GM10248 (cell line): Measurements from ENCODE around the gene RNF2.
A peak's percentile ranks its signal among the peaks of the same experiment; 100 is the strongest.

Experiments used
- CTCF ChIA-PET: fragments of 300-600 bp; sonication (Branson Sonifier 250); formaldehyde crosslinking; extraction: SDS; loops from one replicate; lab custom pipeline; 2021; ENCODE audit warnings: antibody characterized with exemption; lab: Yijun Ruan, JAX
- POLR2A ChIA-PET: fragments of 350-650 bp; sonication (Branson Sonifier 250); formaldehyde crosslinking; extraction: SDS; loops from one replicate; lab custom pipeline; 2020; ENCODE audit warnings: antibody characterized with exemption; lab: Yijun Ruan, JAX
- DNase-seq: peaks from one replicate; pipeline ENCODE4 v3.0.0; 2012; ENCODE audit errors: extremely low spot score
- TF ChIP-seq, protein P1 (sequence below): IDR thresholded peaks from 2 replicates; pipeline ENCODE4 v1.5.1; 2012; ENCODE audit warnings: mild to moderate bottlenecking, low read depth; ENCODE audit errors: extremely low read depth, missing control alignments, control extremely low read depth

Gene RNF2

DNA sequence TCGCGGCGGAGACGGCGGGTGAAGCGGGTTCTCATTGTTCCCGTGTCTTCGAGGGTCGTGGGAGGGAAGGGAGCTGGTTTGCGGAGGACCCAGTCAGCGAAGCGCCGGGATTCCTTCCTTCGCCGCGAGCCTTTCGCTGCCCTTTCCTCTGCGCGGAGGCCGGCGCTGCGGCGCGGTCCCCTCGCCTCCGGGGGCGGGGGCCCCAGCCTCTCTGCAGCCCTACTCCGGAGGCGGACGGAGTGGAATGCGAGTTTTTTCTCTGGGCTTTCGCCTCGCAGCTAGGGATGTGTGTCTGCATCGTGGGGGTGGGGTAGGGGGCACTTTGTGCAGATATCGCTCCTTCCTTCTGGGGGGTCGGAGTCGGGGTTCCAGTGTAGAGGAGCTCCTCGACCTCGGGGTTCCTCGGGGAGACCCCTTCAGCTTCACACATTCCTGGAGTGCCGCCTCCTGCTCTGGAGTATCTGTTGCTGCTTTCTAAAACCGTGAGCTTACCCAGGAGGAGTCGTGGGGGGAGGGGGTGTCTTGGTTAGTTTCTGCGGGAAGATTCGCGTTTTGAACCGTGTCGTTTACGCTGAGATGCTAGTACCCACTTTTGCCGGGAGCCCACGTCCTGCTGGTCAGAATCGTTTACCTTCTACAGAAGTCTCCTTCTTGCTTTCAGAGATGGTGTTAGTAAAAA is 595 bp downstream of the RNF2 start:
- DNase-seq: peak; percentile 67
- ChIA-PET CTCF (interaction anchor here (0.6 to 4.0 kb wide), 8 partner anchors 9 to 662 kb away, joined by 3 to 17 read pairs (median 3); no protein-coding TSS in a partner anchor), POLR2A (interaction anchor here (0.6 kb wide), 1 partner anchor 92 kb away, joined by 9 read pairs; no protein-coding TSS in a partner anchor)
- TF ChIP-seq, protein P1, sequence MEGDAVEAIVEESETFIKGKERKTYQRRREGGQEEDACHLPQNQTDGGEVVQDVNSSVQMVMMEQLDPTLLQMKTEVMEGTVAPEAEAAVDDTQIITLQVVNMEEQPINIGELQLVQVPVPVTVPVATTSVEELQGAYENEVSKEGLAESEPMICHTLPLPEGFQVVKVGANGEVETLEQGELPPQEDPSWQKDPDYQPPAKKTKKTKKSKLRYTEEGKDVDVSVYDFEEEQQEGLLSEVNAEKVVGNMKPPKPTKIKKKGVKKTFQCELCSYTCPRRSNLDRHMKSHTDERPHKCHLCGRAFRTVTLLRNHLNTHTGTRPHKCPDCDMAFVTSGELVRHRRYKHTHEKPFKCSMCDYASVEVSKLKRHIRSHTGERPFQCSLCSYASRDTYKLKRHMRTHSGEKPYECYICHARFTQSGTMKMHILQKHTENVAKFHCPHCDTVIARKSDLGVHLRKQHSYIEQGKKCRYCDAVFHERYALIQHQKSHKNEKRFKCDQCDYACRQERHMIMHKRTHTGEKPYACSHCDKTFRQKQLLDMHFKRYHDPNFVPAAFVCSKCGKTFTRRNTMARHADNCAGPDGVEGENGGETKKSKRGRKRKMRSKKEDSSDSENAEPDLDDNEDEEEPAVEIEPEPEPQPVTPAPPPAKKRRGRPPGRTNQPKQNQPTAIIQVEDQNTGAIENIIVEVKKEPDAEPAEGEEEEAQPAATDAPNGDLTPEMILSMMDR: no peak

DNA sequence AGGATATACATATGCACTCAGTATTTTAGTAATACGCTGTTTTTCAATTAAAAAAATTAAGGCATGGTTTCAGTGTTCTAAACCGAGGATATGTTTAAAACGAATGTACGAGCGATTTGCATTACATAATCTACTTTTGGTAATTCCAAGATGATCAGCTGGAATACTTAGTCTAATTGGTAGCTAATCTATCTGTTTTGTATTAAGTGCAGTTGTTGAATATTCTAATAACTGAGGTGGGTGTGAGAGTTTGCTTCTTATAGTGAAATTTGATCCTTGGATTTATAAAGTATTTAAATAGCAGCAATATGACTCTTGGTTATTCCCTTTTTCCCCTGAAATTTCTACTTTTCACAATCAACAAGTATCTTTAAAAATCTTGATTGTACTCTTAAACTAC is 1.3 kb downstream of the RNF2 start:
- ChIA-PET CTCF (interaction anchor here (0.9 to 4.0 kb wide), 3 partner anchors 10 to 123 kb away, joined by 3 to 17 read pairs (median 6); no protein-coding TSS in a partner anchor), POLR2A (no interaction called here)
- DNase-seq: no peak
- TF ChIP-seq, protein P1: no peak

DNA sequence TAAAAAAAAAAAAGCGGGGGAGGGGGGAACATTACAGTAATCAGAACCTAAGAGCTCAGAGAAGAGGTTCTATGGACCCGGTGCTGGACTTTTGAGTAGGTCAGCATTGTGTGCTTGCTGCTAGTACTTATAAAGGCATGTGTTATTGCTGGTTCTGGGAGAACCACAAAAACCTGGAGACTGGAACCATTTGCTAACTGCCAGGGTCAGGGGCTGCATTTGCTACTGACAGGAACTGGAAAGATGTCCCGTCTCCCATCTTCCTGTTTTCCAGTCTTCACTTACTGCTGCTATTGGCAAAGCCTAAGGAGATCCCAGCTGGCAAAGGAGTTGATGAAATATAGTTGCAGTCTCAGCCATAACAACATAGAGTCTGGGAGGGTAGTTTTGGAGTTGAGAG is 4.3 kb downstream of the RNF2 start:
- ChIA-PET POLR2A (no interaction called here), CTCF (interaction anchor here (2.2 kb wide), 1 partner anchor 9 kb away, joined by 7 read pairs; no protein-coding TSS in a partner anchor)
- DNase-seq: no peak
- TF ChIP-seq, protein P1: no peak

DNA sequence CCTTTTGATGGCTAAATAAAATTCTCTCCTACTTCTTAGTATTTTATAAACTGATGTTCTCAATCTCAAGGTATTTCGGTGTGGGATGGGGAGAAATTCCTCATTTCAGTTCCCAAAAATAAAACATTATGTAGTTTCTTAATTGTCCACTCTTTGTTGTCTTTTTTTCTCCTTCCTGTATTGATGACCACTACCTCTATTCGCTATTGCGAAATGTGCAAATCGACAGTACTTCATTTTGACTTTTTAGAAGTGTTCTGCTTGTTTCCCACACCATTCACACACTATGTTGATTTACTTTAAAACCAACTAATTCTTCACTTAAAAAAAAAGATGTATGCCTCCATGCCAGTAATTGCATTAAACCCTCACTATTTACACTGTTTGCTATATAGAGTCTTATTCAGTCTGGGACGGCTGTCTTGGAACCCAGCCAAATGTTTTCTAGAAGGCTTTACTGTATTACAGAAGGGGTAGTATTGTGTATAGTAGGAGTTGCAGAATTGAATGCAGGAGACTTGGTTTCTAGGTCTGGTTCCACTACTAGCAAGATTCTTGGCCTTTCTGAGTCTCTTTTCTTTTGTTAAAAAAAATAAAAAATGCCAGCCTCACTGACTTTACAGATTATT is 5.6 kb downstream of the RNF2 start:
- no peak for DNase-seq
- CTCF ChIA-PET: no interaction called here
- POLR2A ChIA-PET: no interaction called here
- TF ChIP-seq, protein P1: no peak

DNA sequence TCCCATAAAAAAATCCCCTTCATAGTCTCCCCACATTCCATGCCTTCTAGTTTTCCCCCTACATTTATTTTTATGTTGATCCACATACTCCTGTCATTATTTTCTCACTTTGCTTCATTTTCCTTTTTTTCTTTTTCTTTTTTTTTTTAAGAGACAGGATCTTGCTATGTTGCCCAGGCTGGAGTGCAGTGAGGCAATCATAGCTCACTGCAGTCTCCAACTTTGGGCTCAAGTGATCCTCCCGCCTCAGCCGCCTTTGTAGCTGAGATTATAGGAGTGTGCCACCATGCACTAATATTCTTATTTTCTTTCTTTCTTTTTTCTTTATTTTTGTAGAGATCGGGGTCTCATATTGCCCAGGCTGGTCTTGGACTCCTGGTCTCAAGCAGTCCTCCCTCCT is 7.8 kb downstream of the RNF2 start:
- ChIA-PET CTCF (interaction anchor here (1.1 to 4.3 kb wide), 3 partner anchors 8 to 117 kb away, joined by 3 to 17 read pairs (median 3); partner anchors contain the start of gene RNF2), POLR2A (no interaction called here)
- TF ChIP-seq, protein P1: no peak

DNA sequence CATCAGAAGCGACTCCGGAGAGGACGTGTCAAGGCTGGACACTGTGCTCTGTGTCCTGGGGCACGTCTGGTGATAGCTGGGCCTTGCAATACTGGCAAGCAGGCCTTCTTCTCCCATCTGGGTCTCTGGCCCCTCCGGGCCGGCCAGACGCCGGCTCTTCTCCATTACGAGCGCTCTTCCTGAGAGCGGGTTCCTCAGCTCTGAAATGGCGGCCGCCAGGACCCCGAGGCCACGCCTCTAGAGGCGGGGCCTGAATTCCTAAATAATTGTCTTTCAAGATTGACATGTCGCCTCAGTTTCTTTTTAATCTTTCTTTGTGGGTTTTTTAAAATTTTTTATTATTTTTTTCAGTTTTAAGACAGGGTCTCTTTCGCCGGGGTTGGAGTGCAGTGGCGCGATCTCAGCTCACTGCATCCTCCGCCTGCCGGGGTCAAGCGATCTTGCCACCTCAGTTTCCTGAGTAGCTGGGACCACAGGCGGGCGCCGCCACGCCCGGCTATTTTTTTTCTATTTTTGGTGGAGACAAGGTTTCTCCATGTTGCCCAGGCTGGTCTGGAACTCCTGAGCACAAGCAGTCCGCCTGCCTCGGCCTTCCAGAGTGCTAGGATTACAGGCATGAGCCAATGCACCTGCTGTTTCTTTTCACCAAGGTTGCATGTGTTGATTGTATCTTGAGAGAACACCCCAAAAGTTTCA is 9.2 kb downstream of the RNF2 start:
- POLR2A ChIA-PET: no interaction called here
- TF ChIP-seq, protein P1: no peak
- DNase-seq: no peak
- CTCF ChIA-PET: interaction anchor here (4.3 kb wide), 1 partner anchor 9 kb away, joined by 17 read pairs; the partner anchor contains the start of gene RNF2

More for the DNA sequence above, 7.8 kb downstream of the RNF2 start:
- no peak for DNase-seq
